MG63 (cell line): ENCODE measurements around the gene C4BPB. TPM values are rescaled to one million over a fixed set of nuclear protein-coding genes. Genes with fewer than 3 reads are reported as not detected.

ENCODE experiments used
- DNase-seq: peaks from one replicate; pipeline ENCODE4 v3.0.0-alpha.2; 2020
- H3K27me3 ChIP-seq: fragments of 250-450 bp; sonication (Bioruptor Pico); 2 replicates; pipeline ENCODE4 v1.5.1; 2020; ENCODE audit warnings: mild to moderate bottlenecking, moderate library complexity
- H3K36me3 ChIP-seq: fragments of 250-450 bp; sonication (Bioruptor Pico); 2 replicates; pipeline ENCODE4 v1.5.1; 2020; ENCODE audit warnings: mild to moderate bottlenecking, moderate library complexity
- H3K4me3 ChIP-seq: fragments of 250-450 bp; sonication (Bioruptor Pico); 2 replicates; pipeline ENCODE4 v1.5.1; 2020; ENCODE audit warnings: mild to moderate bottlenecking, moderate library complexity
- H3K9me3 ChIP-seq: fragments of 250-450 bp; sonication (Bioruptor Pico); 2 replicates; pipeline ENCODE4 v1.5.1; 2020; ENCODE audit warnings: mild to moderate bottlenecking, moderate library complexity
- total RNA-seq: library from RNA; depleted of rRNA; stranded (reverse); fragments of >200 nt; shearing (Covaris generic); gene quantifications from 2 replicates; pipeline ENCODE4 v1.2.3, GENCODE V29; 2014; ENCODE audit warnings: low replicate concordance

Gene C4BPB
- total RNA-seq, 1 experiment from 2014 or later, result 3.5 TPM

GRCh38 chr1:207055386-207056001, 33.2 kb upstream of the C4BPB start:
- Histone ChIP-seq H3K9me3 (no peaks in the 10 kb centered on the region), H3K36me3 (no peaks in the 10 kb centered on the region), H3K4me3 (no peak overlapping the region), H3K27me3 (no peaks in the 10 kb centered on the region)
- DNase-seq, result no peak

- H3K27me3 ChIP-seq, result no peaks in the 10 kb centered on the region
- no peaks in the 10 kb centered on the region for H3K36me3 ChIP-seq
- DNase-seq, result no peak
- no peaks in the 10 kb centered on the region for H3K9me3 ChIP-seq
- no peak overlapping the region for H3K4me3 ChIP-seq
These were observed 32.0 kb upstream of the C4BPB start for GRCh38 chr1:207056673-207057072.

GRCh38 chr1:207058252-207058651, 30.4 kb upstream of the C4BPB start:
- Histone ChIP-seq H3K36me3 (no peaks in the 10 kb centered on the region), H3K4me3 (no peak overlapping the region), H3K27me3 (no peaks in the 10 kb centered on the region), H3K9me3 (no peaks in the 10 kb centered on the region)
- DNase-seq, result no peak

GRCh38 chr1:207058878-207059867, 29.5 kb upstream of the C4BPB start:
- H3K27me3 ChIP-seq, result no peaks in the 10 kb centered on the region

GRCh38 chr1:207059881-207060280, 28.8 kb upstream of the C4BPB start:
- Histone ChIP-seq H3K4me3 (no peak overlapping the region), H3K9me3 (no peaks in the 10 kb centered on the region), H3K36me3 (no peaks in the 10 kb centered on the region), H3K27me3 (no peaks in the 10 kb centered on the region)
- DNase-seq, result no peak

More at GRCh38 chr1:207058878-207059867, 29.5 kb upstream of the C4BPB start:
- no peak for DNase-seq
- Histone ChIP-seq H3K4me3 (no peak overlapping the region), H3K9me3 (no peaks in the 10 kb centered on the region), H3K36me3 (no peaks in the 10 kb centered on the region)

GRCh38 chr1:207060596-207060995, 28.1 kb upstream of the C4BPB start:
- H3K9me3 ChIP-seq, result no peaks in the 10 kb centered on the region
- DNase-seq, result no peak
- H3K4me3 ChIP-seq, result no peak overlapping the region
- no peaks in the 10 kb centered on the region for H3K27me3 ChIP-seq
- no peaks in the 10 kb centered on the region for H3K36me3 ChIP-seq

GRCh38 chr1:207062058-207062457, 26.6 kb upstream of the C4BPB start:
- Histone ChIP-seq H3K9me3 (no peaks in the 10 kb centered on the region), H3K27me3 (no peaks in the 10 kb centered on the region), H3K4me3 (no peak overlapping the region), H3K36me3 (no peaks in the 10 kb centered on the region)
- DNase-seq, result no peak

- H3K36me3 ChIP-seq, result no peaks in the 10 kb centered on the region
These were observed 25.6 kb upstream of the C4BPB start for GRCh38 chr1:207063014-207063413.

GRCh38 chr1:207064561-207064960, 24.1 kb upstream of the C4BPB start:
- H3K27me3 ChIP-seq, result no peaks in the 10 kb centered on the region
- no peak for DNase-seq
- no peak overlapping the region for H3K4me3 ChIP-seq
- no peaks in the 10 kb centered on the region for H3K36me3 ChIP-seq
- no peaks in the 10 kb centered on the region for H3K9me3 ChIP-seq

More at GRCh38 chr1:207063014-207063413, 25.6 kb upstream of the C4BPB start:
- no peak for DNase-seq
- Histone ChIP-seq H3K27me3 (no peaks in the 10 kb centered on the region), H3K9me3 (no peaks in the 10 kb centered on the region), H3K4me3 (no peak overlapping the region)

GRCh38 chr1:207067185-207067584, 21.5 kb upstream of the C4BPB start:
- H3K27me3 ChIP-seq, result no peaks in the 10 kb centered on the region
- no peaks in the 10 kb centered on the region for H3K36me3 ChIP-seq
- H3K4me3 ChIP-seq, result no peak overlapping the region
- H3K9me3 ChIP-seq, result no peaks in the 10 kb centered on the region
- DNase-seq, result no peak

- Histone ChIP-seq H3K4me3 (no peak overlapping the region), H3K36me3 (no peaks in the 10 kb centered on the region; the same call in 1 of the 2 replicates), H3K27me3 (no peaks in the 10 kb centered on the region), H3K9me3 (no peaks in the 10 kb centered on the region)
- DNase-seq, result no peak
These were observed 21.0 kb upstream of the C4BPB start for GRCh38 chr1:207067665-207068064.

- DNase-seq, result no peak
- Histone ChIP-seq H3K36me3 (no peaks in the 10 kb centered on the region; the same call in 1 of the 2 replicates), H3K4me3 (no peak overlapping the region), H3K9me3 (no peaks in the 10 kb centered on the region), H3K27me3 (no peaks in the 10 kb centered on the region)
These were observed 19.6 kb upstream of the C4BPB start for GRCh38 chr1:207069061-207069460.

- Histone ChIP-seq H3K36me3 (no peaks in the 10 kb centered on the region; the same call in 1 of the 2 replicates), H3K27me3 (no peaks in the 10 kb centered on the region), H3K4me3 (no peak overlapping the region), H3K9me3 (no peaks in the 10 kb centered on the region)
- DNase-seq, result no peak
These were observed 18.7 kb upstream of the C4BPB start for GRCh38 chr1:207069858-207070506.

GRCh38 chr1:207070811-207071210, 17.8 kb upstream of the C4BPB start:
- H3K4me3 ChIP-seq, result no peak overlapping the region
- DNase-seq, result no peak
- H3K36me3 ChIP-seq, result no peaks in the 10 kb centered on the region; the same call in 1 of the 2 replicates
- no peaks in the 10 kb centered on the region for H3K9me3 ChIP-seq
- H3K27me3 ChIP-seq, result no peaks in the 10 kb centered on the region

GRCh38 chr1:207071426-207071825, 17.2 kb upstream of the C4BPB start:
- Histone ChIP-seq H3K27me3 (no peaks in the 10 kb centered on the region), H3K36me3 (no peaks in the 10 kb centered on the region; the same call in 1 of the 2 replicates), H3K4me3 (no peak overlapping the region), H3K9me3 (no peaks in the 10 kb centered on the region)
- no peak for DNase-seq

GRCh38 chr1:207072233-207072632, 16.4 kb upstream of the C4BPB start:
- Histone ChIP-seq H3K36me3 (no peaks in the 10 kb centered on the region; the same call in 1 of the 2 replicates), H3K27me3 (no peaks in the 10 kb centered on the region), H3K9me3 (no peaks in the 10 kb centered on the region), H3K4me3 (no peak overlapping the region)
- DNase-seq, result no peak
